ENCODE results near the gene MORC2. TPM values are rescaled to one million over a fixed set of nuclear protein-coding genes. Genes with fewer than 3 reads are reported as not detected.

Gene MORC2
- 16.4 and 18.3 TPM in 2 replicates for total RNA-seq
- 24.4 TPM for polyA plus RNA-seq (2012)

DNA sequence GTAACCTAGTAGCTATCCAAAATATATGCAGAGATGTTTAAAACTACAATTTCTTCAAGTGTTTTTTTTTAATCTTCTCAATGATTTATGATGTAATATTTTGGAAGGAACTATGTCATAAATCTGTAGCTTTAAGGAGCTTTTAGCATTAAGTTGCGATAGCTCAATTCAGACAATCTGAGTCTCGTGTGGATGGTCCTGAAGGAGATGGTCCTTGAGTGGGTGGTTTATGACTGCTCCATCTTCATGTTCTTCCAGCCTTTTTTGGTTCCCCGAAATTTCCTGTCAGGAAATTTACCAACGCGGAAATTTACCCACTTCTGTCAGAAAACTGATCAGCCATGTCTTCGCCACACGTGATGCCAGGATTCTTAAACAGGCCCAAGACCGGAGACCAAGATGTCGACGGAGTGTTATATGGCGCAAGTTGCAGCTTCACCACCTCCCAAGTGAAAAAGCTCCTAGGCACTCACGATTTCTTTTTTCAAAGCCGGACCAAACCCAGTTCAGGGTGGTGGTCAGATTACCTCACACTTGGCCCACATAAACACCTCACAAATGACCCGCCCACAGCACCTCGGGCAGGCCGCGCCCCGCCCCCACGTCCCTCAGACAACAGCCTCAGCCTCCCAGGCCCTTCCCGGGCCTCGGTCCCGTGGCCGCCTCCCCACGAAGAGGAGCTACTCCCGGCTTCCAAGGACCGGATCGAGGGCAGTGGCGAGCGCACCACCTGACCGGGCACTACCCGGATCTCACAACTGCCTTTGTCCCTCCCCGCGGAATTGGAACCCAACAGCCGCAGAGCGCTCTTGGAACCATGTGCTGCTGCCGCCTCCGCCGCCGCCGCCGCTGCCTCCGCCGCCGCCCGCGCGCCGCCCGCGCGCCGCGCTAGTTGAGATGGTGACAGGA is at the start of gene MORC2:
MORC2 (minus strand) TSS at position 760 of the 909 bp plus-strand sequence. CDS start 885 bp downstream, outside the sequence.
- no peak for DNase-seq (ENCODE audit: low read depth)

- no peak for DNase-seq (ENCODE audit: low read depth)
Observed at GRCh38 chr22:31005535-31005934, 37.0 kb upstream of the MORC2 start.

- DNase-seq (ENCODE audit: low read depth): no peak
Observed at GRCh38 chr22:31001124-31001770, 32.7 kb upstream of the MORC2 start.

GRCh38 chr22:30998329-30998728 is 29.8 kb upstream of the MORC2 start:
- DNase-seq (ENCODE audit: low read depth): no peak

- no peak for DNase-seq (ENCODE audit: low read depth)
Observed at GRCh38 chr22:30996462-30996861, 27.9 kb upstream of the MORC2 start.

DNA sequence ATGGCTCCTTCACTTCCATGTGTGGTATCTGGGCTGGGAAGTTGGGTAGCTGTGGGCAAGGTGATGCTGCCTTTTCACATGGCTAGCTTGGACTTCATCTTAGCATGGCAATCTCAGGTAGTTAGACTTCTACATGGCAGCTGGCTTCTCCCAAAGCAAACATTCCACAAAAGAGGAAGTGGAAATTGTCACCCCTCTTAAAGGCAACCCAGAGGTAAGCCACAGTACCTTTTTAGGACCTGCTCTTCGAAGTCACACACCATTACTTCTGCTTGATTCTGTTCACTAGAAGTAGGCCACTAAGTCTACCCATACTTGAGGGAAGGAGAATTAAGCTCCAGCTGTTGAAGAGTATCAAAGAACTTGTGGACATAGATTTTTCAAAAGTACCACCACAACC is 26.4 kb upstream of the MORC2 start:
- DNase-seq (ENCODE audit: low read depth): no peak

DNA sequence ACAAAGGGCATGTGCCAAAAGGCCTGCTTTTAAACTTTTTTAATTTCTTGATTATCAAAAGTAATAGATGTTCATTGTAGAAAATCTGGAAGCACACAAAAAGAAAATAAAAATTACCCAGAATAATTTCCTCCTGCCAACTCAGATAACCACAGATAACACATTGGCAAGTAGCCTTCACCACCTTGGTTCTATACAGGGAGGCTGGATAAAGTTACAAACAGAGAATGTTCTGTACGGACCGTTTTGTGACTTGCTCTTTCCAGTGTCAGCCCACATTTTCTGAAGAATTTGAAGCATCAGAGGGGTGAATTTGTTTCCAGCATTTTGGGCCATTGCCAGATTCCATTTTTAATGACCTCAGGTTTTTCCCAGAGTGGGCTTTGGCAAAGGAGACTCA is 24.0 kb upstream of the MORC2 start:
- DNase-seq (ENCODE audit: low read depth): no peak

GRCh38 chr22:30990690-30991089 is 22.1 kb upstream of the MORC2 start:
- no peak for DNase-seq (ENCODE audit: low read depth)

DNA sequence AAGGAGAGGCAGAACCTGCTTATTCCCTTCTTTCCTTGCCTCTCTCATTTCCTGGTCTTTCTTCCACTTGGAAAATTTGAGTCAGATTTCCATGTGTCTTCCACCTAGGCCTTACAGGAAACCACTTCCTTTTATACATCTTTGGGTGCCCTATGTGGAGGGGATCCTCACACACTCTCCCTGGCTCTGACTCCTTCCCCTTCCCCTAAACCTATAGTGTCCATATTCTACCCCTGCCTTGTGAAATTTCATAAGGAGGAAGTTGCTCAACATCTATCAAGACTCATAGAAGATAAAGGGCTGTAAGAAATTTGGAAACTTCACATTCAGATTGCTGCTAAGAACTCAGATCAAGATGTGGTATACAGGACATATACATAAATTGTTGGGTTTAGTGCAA is 20.9 kb upstream of the MORC2 start:
- DNase-seq (ENCODE audit: low read depth): no peak

- no peak for DNase-seq (ENCODE audit: low read depth)
Observed at GRCh38 chr22:30985561-30986208, 17.1 kb upstream of the MORC2 start.

DNA sequence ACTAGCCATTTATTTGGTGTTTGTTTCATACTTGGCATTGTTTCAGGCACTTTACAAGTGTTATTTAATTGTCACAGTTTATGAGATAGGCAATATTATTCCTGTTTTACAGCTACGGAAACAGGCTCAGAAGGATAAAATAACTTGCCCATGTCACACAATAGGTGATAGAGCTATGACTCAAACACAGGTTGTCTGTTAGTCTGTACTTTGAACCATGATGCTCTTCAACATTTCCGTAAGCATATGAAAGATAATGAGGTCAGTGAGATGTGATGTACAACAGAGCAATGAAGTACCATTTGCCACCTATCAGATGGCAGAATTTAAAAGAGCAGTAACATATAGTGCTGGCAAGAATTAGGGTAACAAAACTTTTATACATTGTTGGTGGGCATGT is 15.7 kb upstream of the MORC2 start:
- DNase-seq (ENCODE audit: low read depth): no peak

DNA sequence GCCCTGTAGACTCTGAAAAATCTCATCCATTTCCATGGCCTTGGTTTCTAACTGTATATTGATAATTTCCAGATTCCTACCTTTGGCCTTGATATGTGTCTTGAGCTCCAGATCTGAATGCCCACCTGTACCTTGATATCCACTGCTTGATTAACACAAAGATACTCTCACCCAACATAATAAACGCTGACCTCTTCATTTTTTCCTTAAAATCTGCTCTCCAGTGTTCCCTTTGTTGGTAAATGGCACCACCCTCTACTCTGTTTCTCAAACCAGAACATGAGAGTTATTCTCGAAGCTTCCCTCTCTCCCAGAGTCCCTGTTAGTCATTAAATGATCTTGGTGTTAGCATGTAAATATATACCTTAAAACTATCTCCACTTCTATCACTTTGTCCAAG is 13.9 kb upstream of the MORC2 start:
- DNase-seq (ENCODE audit: low read depth): no peak

DNA sequence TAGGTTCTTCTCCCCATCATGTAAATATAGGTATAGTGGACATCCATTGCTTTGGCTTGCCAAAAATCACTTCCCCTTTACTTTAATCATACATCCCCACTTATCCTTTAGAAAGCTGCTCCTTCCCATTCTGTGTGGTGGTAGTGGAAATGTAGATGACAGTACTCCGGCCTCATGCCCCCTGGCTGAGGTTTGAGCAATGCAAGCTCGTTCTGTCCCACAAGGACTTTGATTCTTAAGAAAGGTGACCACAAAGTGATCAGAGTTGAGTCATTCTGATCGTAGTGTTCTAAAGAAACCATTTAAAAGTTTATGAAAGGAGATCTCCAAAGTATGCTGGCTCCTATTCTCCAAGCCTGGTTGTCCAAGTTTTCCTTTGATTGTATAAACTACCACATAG is 11.4 kb upstream of the MORC2 start:
- no peak for DNase-seq (ENCODE audit: low read depth)

DNA sequence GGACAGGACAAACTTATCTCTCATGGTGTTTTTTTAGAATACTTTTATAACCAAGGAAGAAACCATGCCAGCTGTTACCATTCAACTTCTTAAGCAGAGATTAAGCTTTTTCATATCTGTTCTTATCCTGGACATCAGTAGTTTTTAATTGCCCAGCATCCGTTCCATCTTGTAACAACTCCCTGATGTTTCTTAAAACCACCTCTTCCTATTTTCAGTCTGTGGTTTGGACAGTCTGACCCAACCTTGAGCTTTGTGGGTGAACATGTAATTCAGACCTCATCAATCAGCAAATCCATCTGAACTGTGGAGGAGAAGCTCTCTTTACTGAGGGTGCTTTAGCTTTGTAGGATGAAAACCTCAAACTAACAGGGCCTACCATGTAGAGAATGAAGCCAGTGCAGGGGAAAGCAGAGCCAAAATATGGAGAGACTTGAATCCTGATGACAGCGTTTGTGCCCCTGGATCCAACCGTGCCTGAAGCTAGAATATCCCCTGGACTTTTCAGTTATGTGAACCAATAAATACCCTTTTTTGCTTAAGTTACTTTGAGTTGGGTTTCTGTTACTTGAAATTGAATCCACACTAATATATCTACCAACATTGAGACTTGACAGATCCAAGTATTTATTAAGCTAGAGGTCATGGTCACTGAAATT is 9.9 kb upstream of the MORC2 start:
- peak; percentile 36 for DNase-seq (ENCODE audit: low read depth)

GRCh38 chr22:30970356-30970746 is 1.8 kb upstream of the MORC2 start:
- DNase-seq (ENCODE audit: low read depth): no peak

DNA sequence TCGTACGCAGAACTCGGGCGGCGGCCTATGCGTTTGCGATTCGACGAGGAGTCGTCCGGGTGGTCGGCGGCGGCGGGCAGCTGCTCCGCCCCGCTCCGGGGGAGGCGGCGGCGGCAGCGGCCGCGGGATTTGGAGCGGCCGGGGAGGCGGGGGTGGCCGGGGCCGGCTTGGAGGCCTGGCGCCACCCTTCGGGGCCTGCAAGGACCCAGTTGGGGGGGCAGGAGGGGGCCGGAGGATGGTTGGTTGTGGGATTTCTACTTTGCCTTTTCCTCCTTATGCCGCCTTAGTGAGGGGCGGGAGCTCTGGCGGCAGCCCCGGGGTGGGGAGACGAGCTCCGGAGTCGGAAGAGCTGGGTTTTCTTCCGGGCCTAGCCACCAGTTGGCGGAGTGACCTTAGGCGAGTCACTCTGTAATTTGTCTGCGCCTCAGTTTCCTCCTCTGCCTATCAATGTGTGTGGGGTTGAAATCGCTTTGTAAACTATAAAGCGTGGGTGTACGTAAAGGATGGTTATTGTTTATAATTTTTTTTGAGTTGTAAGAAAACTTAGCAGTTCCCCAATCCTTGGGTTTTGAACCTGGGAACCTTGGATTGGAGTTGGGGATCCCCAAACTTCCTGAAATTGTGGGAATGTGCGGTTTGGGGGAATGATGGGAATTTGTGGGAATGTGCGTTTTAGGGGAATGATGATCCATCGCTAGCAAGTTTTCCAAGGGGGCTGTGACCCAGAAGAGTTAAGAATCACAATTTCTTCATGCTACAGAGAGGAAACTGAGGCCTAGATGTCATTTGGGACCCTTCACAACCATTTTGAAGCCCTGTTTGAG is 1.2 kb upstream of the MORC2 start:
- no peak for DNase-seq (ENCODE audit: low read depth)

DNA sequence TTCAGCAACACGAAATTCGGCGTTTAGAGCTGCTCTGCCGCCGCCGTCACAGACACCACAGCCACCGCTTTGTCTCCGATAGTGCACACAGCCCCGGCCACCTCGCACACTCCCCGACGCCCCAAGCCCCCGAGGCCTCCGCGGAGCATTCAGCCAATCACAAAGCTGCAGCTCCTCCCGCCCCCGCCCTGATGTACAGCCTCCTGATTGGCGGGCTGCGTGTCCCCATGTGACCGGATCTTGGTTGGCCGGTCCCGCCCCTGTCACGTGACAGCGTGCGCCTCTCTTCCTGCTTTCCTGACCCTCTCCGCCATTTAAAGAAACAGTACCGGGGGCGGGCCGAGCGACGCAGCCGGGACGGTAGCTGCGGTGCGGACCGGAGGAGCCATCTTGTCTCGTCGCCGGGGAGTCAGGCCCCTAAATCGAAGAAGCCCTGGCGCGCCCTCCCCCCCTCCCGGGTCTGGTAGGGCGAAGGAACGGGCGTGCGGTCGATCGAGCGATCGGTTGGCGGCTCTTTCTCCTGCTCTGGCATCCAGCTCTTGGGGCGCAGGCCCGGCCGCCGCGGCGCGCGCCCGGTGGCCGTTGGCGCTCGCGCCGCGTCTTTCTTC is 454 bp upstream of the MORC2 start, which contains the start of gene TUG1:
TUG1 (plus strand) TSS at position 342 of the 608 bp plus-strand sequence.
- peak; percentile 99 for DNase-seq (ENCODE audit: low read depth)

DNA sequence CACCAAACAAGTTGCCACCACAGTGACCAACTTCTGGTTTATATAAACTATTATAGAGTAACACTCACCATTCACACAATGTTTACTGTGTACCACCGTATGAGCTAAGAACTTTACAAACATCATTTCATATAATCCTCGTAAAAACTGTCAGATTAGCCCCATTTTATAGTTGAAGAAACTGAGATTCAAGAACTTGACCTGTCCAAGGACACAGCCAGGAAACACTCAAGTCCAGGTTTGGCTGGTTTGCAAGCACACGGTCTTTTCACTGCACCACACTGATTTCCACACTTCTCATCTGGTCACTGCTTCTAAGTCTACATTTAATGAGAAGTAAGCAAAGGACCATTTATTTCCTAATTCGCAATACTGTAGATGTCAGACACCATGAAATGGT is 3.7 kb downstream of the MORC2 start:
- no peak for DNase-seq (ENCODE audit: low read depth)

GRCh38 chr22:30955153-30955552 is 13.4 kb downstream of the MORC2 start:
- no peak for DNase-seq (ENCODE audit: low read depth)

- DNase-seq (ENCODE audit: low read depth): no peak
Observed at GRCh38 chr22:30953206-30953605, 15.4 kb downstream of the MORC2 start.

All from myocyte (in vitro differentiated cells).